GM23248 (cell line): ENCODE data around the gene SLX4IP.
"Not testable (repeated sequence)": the region's sequence is repeated elsewhere in the genome, so short reads cannot be mapped to it uniquely, and the experiment has no call there.

Experiments used
- EZH2 ChIP-seq: fragments of 200-600 bp; sonication (generic); IDR thresholded peaks from 2 replicates; pipeline ENCODE4 v1.6.1; 2018; ENCODE audit warnings: antibody characterized with exemption, mild to moderate bottlenecking; ENCODE audit not compliant: insufficient read depth, poor library complexity, severe bottlenecking
- EZH2phosphoT487 ChIP-seq: fragments of 200-600 bp; sonication (generic); IDR thresholded peaks from 2 replicates; pipeline ENCODE4 v1.6.1; 2018; ENCODE audit warnings: antibody characterized with exemption, moderate library complexity, mild to moderate bottlenecking, low read depth; ENCODE audit not compliant: insufficient read depth

DNA sequence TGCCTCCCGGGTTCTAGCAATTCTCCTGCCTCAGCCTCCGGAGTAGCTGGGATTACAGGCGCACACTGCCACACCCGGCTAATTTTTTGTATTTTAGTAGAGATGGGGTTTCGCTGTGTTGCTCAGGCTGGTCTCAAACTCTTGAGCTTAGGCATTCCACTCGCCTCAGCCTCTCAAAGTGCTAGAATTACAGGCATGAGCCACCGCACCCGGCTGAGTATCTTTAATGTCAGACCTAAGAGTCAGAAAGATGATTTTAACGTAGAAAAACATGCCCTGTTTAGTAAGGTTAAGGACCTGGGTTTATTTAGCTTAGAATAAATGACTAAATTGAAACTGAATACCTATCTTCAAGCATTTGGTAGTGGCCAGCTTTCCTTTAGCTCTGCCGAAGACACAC is 155.3 kb downstream of the SLX4IP start:
- not testable (repeated sequence) for TF ChIP-seq EZH2, EZH2phosphoT487
